Astrocyte of the spinal cord (primary cell): ENCODE data around the gene ATP8B2.
"Not testable (repeated sequence)": the region's sequence is repeated elsewhere in the genome, so short reads cannot be mapped to it uniquely, and the experiment has no call there.

ENCODE experiments used
- DNase-seq: peaks from one replicate; pipeline ENCODE4 v3.0.0; 2011; ENCODE audit warnings: low read depth, low spot score
- H3K4me3 ChIP-seq: 2 replicates; pipeline ENCODE4 v1.5.1; 2011; ENCODE audit warnings: low read depth, mild to moderate bottlenecking, low read length, moderate library complexity
- CTCF ChIP-seq: IDR thresholded peaks from 2 replicates; pipeline ENCODE4 v1.5.1; 2012; ENCODE audit warnings: low read depth, mild to moderate bottlenecking, low read length, inconsistent platforms
- in situ Hi-C: cut with HindIII; loops from 2 replicates; pipeline ENCODE4 v1.10.0; 2017; ENCODE audit warnings: low sequenced_read_pairs

The ATP8B2 gene

GRCh38 chr1:154358519-154358918 is 33.2 kb downstream of the ATP8B2 start:
- H3K4me3 ChIP-seq, result no peak overlapping the region
- DNase-seq, result no peak
- in situ Hi-C loops, result no loop called here
- no peak for TF ChIP-seq CTCF

- DNase-seq, result no peak
- in situ Hi-C loops, result no loop called here
- H3K4me3 ChIP-seq, result no peak overlapping the region
- TF ChIP-seq CTCF, result no peak
Measured at GRCh38 chr1:154360288-154360687, 35.0 kb downstream of the ATP8B2 start.

- DNase-seq, H3K4me3 ChIP-seq, in situ Hi-C loops: not testable (repeated sequence)
Measured at GRCh38 chr1:154360881-154361280, 35.6 kb downstream of the ATP8B2 start.

- no peak for TF ChIP-seq CTCF
- in situ Hi-C loops, result no loop called here
- DNase-seq, result no peak
- no peak overlapping the region for H3K4me3 ChIP-seq
Measured at GRCh38 chr1:154361357-154361756, 36.0 kb downstream of the ATP8B2 start.

GRCh38 chr1:154371436-154371835 is 46.1 kb downstream of the ATP8B2 start:
- no peak for DNase-seq
- no peak for TF ChIP-seq CTCF
- H3K4me3 ChIP-seq, result no peak overlapping the region
- in situ Hi-C loops, result no loop called here

- in situ Hi-C loops, result not testable (repeated sequence)
Measured at GRCh38 chr1:154373777-154374357, 48.5 kb downstream of the ATP8B2 start.

GRCh38 chr1:154379301-154379700 is 54.0 kb downstream of the ATP8B2 start:
- H3K4me3 ChIP-seq, result no peak overlapping the region
- in situ Hi-C loops, result no loop called here
- DNase-seq, result no peak
- no peak for TF ChIP-seq CTCF

More at GRCh38 chr1:154373777-154374357, 48.5 kb downstream of the ATP8B2 start:
- not testable (repeated sequence) for H3K4me3 ChIP-seq, DNase-seq
